ENCODE measurements around the gene ASPSCR1. TPM values are rescaled to one million over a fixed set of nuclear protein-coding genes. Genes with fewer than 3 reads are reported as not detected.

Gene ASPSCR1
- total RNA-seq, 1 donor from 2014 or later: 45.9 TPM

DNA sequence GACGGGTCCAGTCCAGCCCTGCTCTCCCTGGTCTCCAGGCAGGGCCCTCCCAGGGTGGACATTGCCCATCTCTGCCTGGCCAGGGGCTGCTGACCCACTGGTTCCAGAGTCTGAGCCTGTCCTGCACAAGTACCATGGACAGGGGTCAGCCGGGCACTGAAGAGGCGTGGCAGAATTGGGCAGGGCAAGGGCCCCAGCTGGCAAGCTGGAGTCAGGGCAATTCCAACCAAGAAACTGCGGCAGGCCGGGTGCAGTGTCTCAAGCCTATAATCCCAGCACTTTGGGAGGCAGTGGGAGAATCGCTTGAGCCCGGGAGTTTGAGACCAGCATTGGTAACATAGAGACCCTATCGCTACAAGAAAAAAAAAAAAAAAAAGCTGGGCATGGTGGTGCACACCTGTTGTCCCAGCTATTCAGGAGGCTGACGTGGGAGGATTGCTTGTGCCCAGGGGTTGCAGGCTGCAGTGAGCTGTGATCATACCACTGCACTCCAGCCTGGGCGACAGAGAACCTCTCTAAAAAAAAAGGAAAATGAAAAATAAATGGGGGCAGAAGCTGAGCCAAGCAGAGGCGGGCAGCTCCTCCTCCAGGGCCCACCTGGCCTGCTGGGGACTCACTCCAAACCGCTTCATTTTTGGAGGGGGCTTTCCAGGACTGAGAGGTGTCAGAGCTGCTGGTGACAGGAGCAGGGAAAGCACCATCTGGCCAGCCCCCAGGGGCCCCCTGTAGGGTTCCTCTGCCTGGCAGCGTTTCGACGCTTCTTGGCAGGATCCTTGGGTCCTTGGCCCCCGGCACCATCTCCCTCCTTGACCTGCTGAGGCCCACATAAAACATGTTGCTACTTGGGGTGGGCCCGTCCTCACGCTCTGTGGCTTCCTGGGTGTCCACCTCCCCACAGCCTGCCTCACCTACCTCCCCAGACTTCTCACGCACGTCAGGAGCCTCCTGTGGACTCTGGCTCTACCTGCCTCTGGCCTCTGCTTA, 47.0 kb upstream of the ASPSCR1 start:
- Mint-ChIP-seq H3K4me1 (ENCODE audit: unreplicated experiment) (peaks cover 32% of the 10 kb centered on the region), H3K27ac (ENCODE audit: unreplicated experiment) (no peak overlapping the region), H3K36me3 (ENCODE audit: unreplicated experiment) (peaks cover 2% of the 10 kb centered on the region), H3K27me3 (ENCODE audit: unreplicated experiment) (no peaks in the 10 kb centered on the region), H3K4me3 (ENCODE audit: unreplicated experiment) (no peak overlapping the region), H3K9me3 (ENCODE audit: unreplicated experiment) (no peaks in the 10 kb centered on the region)
- TF ChIP-seq, protein P1, sequence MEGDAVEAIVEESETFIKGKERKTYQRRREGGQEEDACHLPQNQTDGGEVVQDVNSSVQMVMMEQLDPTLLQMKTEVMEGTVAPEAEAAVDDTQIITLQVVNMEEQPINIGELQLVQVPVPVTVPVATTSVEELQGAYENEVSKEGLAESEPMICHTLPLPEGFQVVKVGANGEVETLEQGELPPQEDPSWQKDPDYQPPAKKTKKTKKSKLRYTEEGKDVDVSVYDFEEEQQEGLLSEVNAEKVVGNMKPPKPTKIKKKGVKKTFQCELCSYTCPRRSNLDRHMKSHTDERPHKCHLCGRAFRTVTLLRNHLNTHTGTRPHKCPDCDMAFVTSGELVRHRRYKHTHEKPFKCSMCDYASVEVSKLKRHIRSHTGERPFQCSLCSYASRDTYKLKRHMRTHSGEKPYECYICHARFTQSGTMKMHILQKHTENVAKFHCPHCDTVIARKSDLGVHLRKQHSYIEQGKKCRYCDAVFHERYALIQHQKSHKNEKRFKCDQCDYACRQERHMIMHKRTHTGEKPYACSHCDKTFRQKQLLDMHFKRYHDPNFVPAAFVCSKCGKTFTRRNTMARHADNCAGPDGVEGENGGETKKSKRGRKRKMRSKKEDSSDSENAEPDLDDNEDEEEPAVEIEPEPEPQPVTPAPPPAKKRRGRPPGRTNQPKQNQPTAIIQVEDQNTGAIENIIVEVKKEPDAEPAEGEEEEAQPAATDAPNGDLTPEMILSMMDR (IDR thresholded peaks at IDR 0.05): no peak
- DNase-seq (ENCODE audit: extremely low spot score, unreplicated experiment): no peak

DNA sequence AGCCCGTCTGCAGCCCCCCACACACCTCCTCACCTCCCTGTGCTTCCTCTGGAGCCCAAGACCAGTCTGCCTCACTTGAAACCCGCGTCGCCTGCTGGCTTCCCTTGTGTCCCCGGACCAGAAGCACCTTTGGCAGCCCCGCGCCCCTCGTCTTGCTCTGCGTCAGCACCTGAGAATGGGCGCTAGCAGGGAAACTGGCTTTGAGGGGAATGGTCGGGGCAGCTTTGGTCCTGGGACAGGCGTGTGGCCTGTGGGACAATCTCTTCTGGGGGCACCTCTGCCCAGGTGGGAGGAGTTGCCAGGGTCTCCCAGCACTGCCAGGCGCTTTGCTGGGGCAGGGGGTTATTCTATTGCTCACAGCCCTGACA, 46.3 kb upstream of the ASPSCR1 start:
- no peak overlapping the region for H3K4me3 Mint-ChIP-seq (ENCODE audit: unreplicated experiment)
- TF ChIP-seq, protein P1 (IDR thresholded peaks at IDR 0.05): no peak

DNA sequence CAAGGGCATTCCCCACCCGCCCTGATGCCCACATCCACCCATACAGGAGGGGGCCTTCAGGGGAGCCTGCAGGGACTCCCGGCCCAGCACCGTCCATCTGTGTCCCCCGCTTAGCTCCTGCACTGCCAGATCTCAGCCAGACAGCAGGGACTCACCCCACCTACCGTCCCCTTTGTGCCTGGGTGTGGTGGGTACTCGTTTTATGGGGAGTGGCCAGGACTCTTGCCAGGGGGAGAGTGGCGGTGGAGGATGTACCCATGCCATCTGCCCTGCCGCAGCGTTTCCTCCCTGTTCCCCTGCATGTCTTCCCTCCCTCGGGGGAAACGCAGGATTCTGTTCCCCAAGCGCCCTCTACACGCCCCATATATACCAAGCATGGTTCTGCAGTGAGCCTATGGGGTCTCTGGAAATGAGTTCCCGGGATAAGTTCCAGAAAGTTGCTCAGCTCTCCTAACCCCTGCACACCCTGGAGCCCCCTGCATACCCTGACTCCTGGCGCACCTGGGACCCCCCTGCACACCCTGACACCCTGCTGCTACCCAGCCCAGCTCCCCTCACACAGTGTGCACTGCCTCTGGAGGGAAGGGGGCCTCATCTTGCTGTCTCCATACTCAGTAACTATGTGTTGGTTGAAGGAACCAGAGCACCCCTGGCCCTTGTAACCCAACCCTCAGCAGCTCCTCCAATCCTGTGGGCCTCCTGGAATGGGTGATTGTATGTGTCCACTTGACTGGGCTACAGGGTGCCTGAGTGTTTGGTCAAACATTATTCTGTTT, 45.7 kb upstream of the ASPSCR1 start:
- H3K4me3 Mint-ChIP-seq (ENCODE audit: unreplicated experiment): no peak overlapping the region
- H3K4me1 Mint-ChIP-seq (ENCODE audit: unreplicated experiment): peaks cover 30% of the 10 kb centered on the region
- TF ChIP-seq, protein P1 (IDR thresholded peaks at IDR 0.05): no peak
- peaks cover 2% of the 10 kb centered on the region for H3K36me3 Mint-ChIP-seq (ENCODE audit: unreplicated experiment)
- H3K27ac Mint-ChIP-seq (ENCODE audit: unreplicated experiment): no peak overlapping the region
- H3K27me3 Mint-ChIP-seq (ENCODE audit: unreplicated experiment): no peaks in the 10 kb centered on the region
- H3K9me3 Mint-ChIP-seq (ENCODE audit: unreplicated experiment): no peaks in the 10 kb centered on the region
- no peak for DNase-seq (ENCODE audit: extremely low spot score, unreplicated experiment)

More for the DNA sequence above, 46.3 kb upstream of the ASPSCR1 start:
- H3K4me1 Mint-ChIP-seq (ENCODE audit: unreplicated experiment): peaks cover 32% of the 10 kb centered on the region
- H3K9me3 Mint-ChIP-seq (ENCODE audit: unreplicated experiment): no peaks in the 10 kb centered on the region
- no peaks in the 10 kb centered on the region for H3K27me3 Mint-ChIP-seq (ENCODE audit: unreplicated experiment)
- peaks cover 2% of the 10 kb centered on the region for H3K36me3 Mint-ChIP-seq (ENCODE audit: unreplicated experiment)
- DNase-seq (ENCODE audit: extremely low spot score, unreplicated experiment): no peak
- H3K27ac Mint-ChIP-seq (ENCODE audit: unreplicated experiment): no peak overlapping the region

DNA sequence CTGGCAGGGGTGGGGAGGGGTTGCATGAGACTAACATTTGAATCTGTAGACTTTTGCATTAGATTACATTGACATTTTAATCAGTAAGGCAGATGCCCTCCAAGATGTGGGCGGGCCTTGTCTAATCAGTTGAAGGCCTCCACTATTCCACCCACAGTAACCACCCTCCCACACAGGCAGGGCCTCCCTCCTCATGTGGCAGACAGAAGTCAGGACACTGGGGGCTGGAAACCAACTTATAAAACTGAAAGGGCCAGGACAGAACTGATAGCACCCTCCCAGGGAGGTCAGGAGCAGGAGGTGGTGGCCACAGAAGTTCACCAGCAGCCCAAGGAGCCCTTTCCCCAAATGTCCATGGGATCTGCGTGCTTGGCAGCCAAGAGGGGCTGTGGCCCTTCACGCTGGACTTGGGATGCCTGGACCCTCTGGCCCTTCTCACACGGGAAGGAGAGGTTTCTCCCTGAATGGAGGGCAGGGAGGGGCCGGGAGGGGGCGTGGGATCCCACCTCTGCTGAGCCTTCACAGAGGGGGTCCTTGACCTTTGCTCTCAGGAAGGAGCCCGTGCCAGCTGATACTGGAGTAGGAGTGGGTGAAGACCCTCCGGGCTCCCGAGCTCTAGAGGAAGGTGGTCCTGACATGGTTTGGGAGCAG, 45.0 kb upstream of the ASPSCR1 start:
- H3K36me3 Mint-ChIP-seq (ENCODE audit: unreplicated experiment): peaks cover 2% of the 10 kb centered on the region
- no peak overlapping the region for H3K4me3 Mint-ChIP-seq (ENCODE audit: unreplicated experiment)
- no peak overlapping the region for H3K27ac Mint-ChIP-seq (ENCODE audit: unreplicated experiment)
- H3K4me1 Mint-ChIP-seq (ENCODE audit: unreplicated experiment): peaks cover 31% of the 10 kb centered on the region
- no peak for DNase-seq (ENCODE audit: extremely low spot score, unreplicated experiment)
- no peaks in the 10 kb centered on the region for H3K9me3 Mint-ChIP-seq (ENCODE audit: unreplicated experiment)
- H3K27me3 Mint-ChIP-seq (ENCODE audit: unreplicated experiment): no peaks in the 10 kb centered on the region
- TF ChIP-seq, protein P1 (IDR thresholded peaks at IDR 0.05): no peak

All from osteocyte (in vitro differentiated cells).